PC-3 (cell line): ENCODE results near the gene GDPD5. TPM values are rescaled to one million over a fixed set of nuclear protein-coding genes. Genes with fewer than 3 reads are reported as not detected.

Experiments used
- ATAC-seq: fragments of 200-7000 bp; cut with Tn5 transposase; 2 replicates; pipeline ENCODE4 v1.9.1; 2020; ENCODE audit warnings: mild to moderate bottlenecking, moderate library complexity
- BruUV-seq: library from RNA; stranded (reverse); fragments of 400-500 nt; replicated peaks from 2 replicates; lab custom pipeline; 2021; lab: Mats Ljungman, UMichigan
- CTCF ChIA-PET: fragments of 300-600 bp; sonication (Branson Sonifier 250); formaldehyde crosslinking; loops from one replicate; lab custom pipeline; 2022; ENCODE audit warnings: antibody characterized with exemption; lab: Charles Lee
- POLR2A ChIA-PET: fragments of 300-600 bp; sonication (Branson Sonifier 250); formaldehyde crosslinking; loops from one replicate; lab custom pipeline; 2022; ENCODE audit warnings: antibody characterized with exemption; ENCODE audit not compliant: unreplicated experiment; lab: Charles Lee
- DNase-seq: peaks from one replicate; pipeline ENCODE4 v3.0.0-alpha.2; 2015
- H2AFZ ChIP-seq: fragments of 300-600 bp; sonication (generic); 2 replicates; pipeline ENCODE4 v1.6.0; 2016; ENCODE audit warnings: antibody characterized with exemption, low read length
- H3F3A ChIP-seq: fragments of 300-600 bp; sonication (generic); one replicate; pipeline ENCODE4 v1.6.0; 2017; ENCODE audit warnings: antibody characterized with exemption, low read length, control low read depth, mild to moderate bottlenecking; ENCODE audit not compliant: unreplicated experiment
- H3K27ac ChIP-seq: fragments of 300-600 bp; sonication (generic); 2 replicates; pipeline ENCODE4 v1.5.1; 2016; ENCODE audit warnings: mild to moderate bottlenecking, low read length
- H3K27me3 ChIP-seq: fragments of 300-600 bp; sonication (generic); 2 replicates; pipeline ENCODE4 v1.6.1; 2016; ENCODE audit warnings: low read length, mixed read lengths
- H3K36me3 ChIP-seq: fragments of 300-600 bp; sonication (generic); 2 replicates; pipeline ENCODE4 v1.6.1; 2016; ENCODE audit warnings: low read depth, mixed run types, low read length, mixed read lengths
- H3K4me1 ChIP-seq: fragments of 300-600 bp; sonication (generic); 2 replicates; pipeline ENCODE4 v1.5.1; 2016; ENCODE audit warnings: low read length; ENCODE audit not compliant: insufficient read depth
- H3K4me2 ChIP-seq: fragments of 300-600 bp; sonication (generic); 2 replicates; pipeline ENCODE4 v1.6.0; 2016; ENCODE audit warnings: low read length
- H3K4me3 ChIP-seq: fragments of 300-600 bp; sonication (generic); 2 replicates; pipeline ENCODE4 v1.5.1; 2016; ENCODE audit warnings: mild to moderate bottlenecking, low read length, mixed read lengths
- H3K79me2 ChIP-seq: fragments of 300-600 bp; sonication (generic); 2 replicates; pipeline ENCODE4 v1.6.1; 2017; ENCODE audit warnings: low read length, mixed read lengths
- H3K9ac ChIP-seq: fragments of 300-600 bp; sonication (generic); 2 replicates; pipeline ENCODE4 v1.6.0; 2016; ENCODE audit warnings: mild to moderate bottlenecking, low read length
- H3K9me2 ChIP-seq: fragments of 300-600 bp; sonication (generic); replicated peaks from 2 replicates; pipeline ENCODE4 v1.6.1; 2016; ENCODE audit warnings: mixed run types, low read length, mixed read lengths
- H3K9me3 ChIP-seq: fragments of 300-600 bp; sonication (generic); 2 replicates; pipeline ENCODE4 v1.6.1; 2016; ENCODE audit warnings: low read length, mixed read lengths
- H4K20me1 ChIP-seq: fragments of 300-600 bp; sonication (generic); 2 replicates; pipeline ENCODE4 v1.6.1; 2016; ENCODE audit warnings: low read length, mixed read lengths
- CTCF ChIP-seq: fragments of 300-600 bp; sonication (generic); conservative IDR thresholded peaks from 2 replicates; pipeline ENCODE4 v1.5.1; 2017; ENCODE audit warnings: antibody characterized with exemption, low read depth, mild to moderate bottlenecking, low read length
- EZH2 ChIP-seq: fragments of 300-600 bp; sonication (generic); IDR thresholded peaks from one replicate; pipeline ENCODE4 v1.6.1; 2017; ENCODE audit warnings: antibody characterized with exemption, mild to moderate bottlenecking, low read length; ENCODE audit not compliant: unreplicated experiment
- EZH2phosphoT487 ChIP-seq: fragments of 300-600 bp; sonication (generic); IDR thresholded peaks from 2 replicates; pipeline ENCODE4 v1.6.1; 2018; ENCODE audit warnings: mild to moderate bottlenecking, antibody characterized with exemption, low read length, borderline replicate concordance
- intact Hi-C: fragments of 100-400 bp; cut with micrococcal nuclease; formaldehyde crosslinking; loops from 2 replicates; pipeline ENCODE4 v1.9.0; 2023
- total RNA-seq: library from RNA; depleted of rRNA; stranded (reverse); fragments of >200 nt; gene quantifications from 2 replicates; pipeline ENCODE4 v1.2.3, GENCODE V29; 2014

Gene GDPD5
- total RNA-seq, 1 experiment from 2014 or later: 21.4 TPM

GRCh38 chr11:75478783-75479596 lies 46.8 kb downstream of the GDPD5 start:
- H2AFZ ChIP-seq: no peak overlapping the region
- no peak for TF ChIP-seq EZH2phosphoT487
- no peak for TF ChIP-seq EZH2
- TF ChIP-seq CTCF: no peak
- no peaks in the 10 kb centered on the region for H3K9me3 ChIP-seq
- no peaks in the 10 kb centered on the region for H3F3A ChIP-seq
- intact Hi-C loops: no loop called here
- no TSS peak for BruUV-seq
- H3K27me3 ChIP-seq: no peaks in the 10 kb centered on the region
- CTCF ChIA-PET: no interaction called here
- no peak overlapping the region for H3K27ac ChIP-seq
- peaks cover 5% of the 10 kb centered on the region; the same call in 1 of the 2 replicates for H3K4me1 ChIP-seq
- H3K79me2 ChIP-seq: no peaks in the 10 kb centered on the region
- ATAC-seq (no peak), DNase-seq (no peak)
- H3K36me3 ChIP-seq: no peaks in the 10 kb centered on the region
- H3K9ac ChIP-seq: no peak overlapping the region
- no peak overlapping the region for H3K4me3 ChIP-seq
- H3K9me2 ChIP-seq: no peaks in the 10 kb centered on the region
- H4K20me1 ChIP-seq: no peaks in the 10 kb centered on the region
- POLR2A ChIA-PET: no interaction called here
- H3K4me2 ChIP-seq: no peak overlapping the region

- Histone ChIP-seq H3K4me2 (no peak overlapping the region), H3K4me3 (no peak overlapping the region), H3K9me3 (no peaks in the 10 kb centered on the region), H3K27me3 (no peaks in the 10 kb centered on the region), H3K4me1 (peaks cover 5% of the 10 kb centered on the region; the same call in 1 of the 2 replicates), H3K9ac (no peak overlapping the region), H3K27ac (no peak overlapping the region), H4K20me1 (no peaks in the 10 kb centered on the region), H3K79me2 (no peaks in the 10 kb centered on the region), H3K36me3 (no peaks in the 10 kb centered on the region), H3F3A (no peaks in the 10 kb centered on the region), H2AFZ (no peak overlapping the region), H3K9me2 (no peaks in the 10 kb centered on the region)
- no TSS peak for BruUV-seq
- ATAC-seq (no peak), DNase-seq (no peak)
- TF ChIP-seq CTCF: no peak
- no peak for TF ChIP-seq EZH2phosphoT487
- TF ChIP-seq EZH2: no peak
- intact Hi-C loops: no loop called here
- POLR2A ChIA-PET: no interaction called here
- CTCF ChIA-PET: interaction anchor here (0.5 kb wide), 1 partner anchor 51 kb away, joined by 4 read pairs; no protein-coding TSS in a partner anchor
These were observed 48.2 kb downstream of the GDPD5 start for GRCh38 chr11:75477614-75477935.
